Panc1 (cell line): ENCODE measurements around the gene CFAP157. TPM values are rescaled to one million over a fixed set of nuclear protein-coding genes. Genes with fewer than 3 reads are reported as not detected.

Experiments used
- ATAC-seq: fragments of 200-7000 bp; cut with Tn5 transposase; 2 replicates; pipeline ENCODE4 v1.9.1; 2020; ENCODE audit warnings: mild to moderate bottlenecking, moderate library complexity
- BruUV-seq: library from RNA; stranded (reverse); fragments of 400-500 nt; replicated peaks from 2 replicates; lab custom pipeline; 2021; lab: Mats Ljungman, UMichigan
- CTCF ChIA-PET: fragments of 300-600 bp; sonication (Branson Sonifier 250); formaldehyde crosslinking; loops from one replicate; lab custom pipeline; 2022; ENCODE audit warnings: antibody characterized with exemption; lab: Charles Lee
- POLR2A ChIA-PET: fragments of 300-600 bp; sonication (Branson Sonifier 250); formaldehyde crosslinking; loops from one replicate; lab custom pipeline; 2022; ENCODE audit warnings: antibody characterized with exemption; lab: Charles Lee
- DNase-seq: peaks from one replicate; pipeline ENCODE4 v3.0.0-alpha.2; 2010; ENCODE audit warnings: low read depth, low spot score
- H3K27ac ChIP-seq: 2 replicates; pipeline ENCODE4 v1.5.1; 2011; ENCODE audit warnings: mild to moderate bottlenecking, low read length, inconsistent platforms
- H3K27me3 ChIP-seq: fragments of 200-500 bp; sonication (Bioruptor generic); 2 replicates; pipeline ENCODE4 v1.6.0; 2014; ENCODE audit warnings: low read length, inconsistent platforms; ENCODE audit not compliant: control insufficient read depth, insufficient read depth
- H3K36me3 ChIP-seq: fragments of 200-500 bp; sonication (Bioruptor generic); 2 replicates; pipeline ENCODE4 v1.5.1; 2014; ENCODE audit warnings: inconsistent platforms, mild to moderate bottlenecking, low read length, moderate library complexity; ENCODE audit not compliant: control insufficient read depth, insufficient read depth
- H3K4me1 ChIP-seq: 2 replicates; pipeline ENCODE4 v1.5.1; 2011; ENCODE audit warnings: inconsistent platforms, mild to moderate bottlenecking, low read length, moderate library complexity; ENCODE audit not compliant: control insufficient read depth, insufficient read depth
- H3K4me3 ChIP-seq, 2 experiments: 2 replicates each; pipeline ENCODE4 v1.5.1; 2011 to 2012; ENCODE audit warnings: low read depth in 2 of 2, low read length in 2 of 2, mild to moderate bottlenecking in 2 of 2, inconsistent platforms in 1 of 2, moderate library complexity in 1 of 2
- H3K9me3 ChIP-seq: fragments of 200-500 bp; sonication (Bioruptor generic); 2 replicates; pipeline ENCODE4 v1.5.1; 2014; ENCODE audit warnings: low read depth, mild to moderate bottlenecking, inconsistent platforms, low read length, moderate library complexity; ENCODE audit not compliant: control insufficient read depth, insufficient read depth
- POLR2AphosphoS5 ChIP-seq: IDR thresholded peaks from 2 replicates; pipeline ENCODE4 v1.6.1; 2012; ENCODE audit warnings: mild to moderate bottlenecking, low read depth, low read length, moderate library complexity
- REST ChIP-seq, 2 experiments: IDR thresholded peaks; 2 replicates each; pipeline ENCODE4 v1.6.1; 2011 to 2012; ENCODE audit warnings: low read depth in 2 of 2, control low read depth in 1 of 2, low read length in 1 of 2, mild to moderate bottlenecking in 1 of 2, moderate library complexity in 1 of 2; ENCODE audit not compliant: insufficient read depth in 1 of 2
- SIN3A ChIP-seq: IDR thresholded peaks from 2 replicates; pipeline ENCODE4 v1.6.1; 2012; ENCODE audit warnings: low read depth, mild to moderate bottlenecking, low read length, moderate library complexity, borderline replicate concordance; ENCODE audit not compliant: insufficient read depth
- TCF7L2 ChIP-seq: IDR thresholded peaks from 2 replicates; pipeline ENCODE4 v1.6.1; 2011; ENCODE audit warnings: mild to moderate bottlenecking, low read depth, low read length, inconsistent platforms
- in situ Hi-C: cut with HindIII; loops from 2 replicates; pipeline ENCODE4 v1.10.0; 2016; ENCODE audit warnings: low sequenced_read_pairs, low pct_unique_long_range_greater_than_20kb
- intact Hi-C: fragments of 100-400 bp; cut with micrococcal nuclease; formaldehyde crosslinking; loops from one replicate; pipeline ENCODE4 v1.10.0; 2022; ENCODE audit not compliant: unreplicated experiment
- total RNA-seq: library from RNA; stranded (reverse); gene quantifications from one replicate; pipeline ENCODE4 v1.2.1, GENCODE V29; 2021; ENCODE audit not compliant: unreplicated experiment
- TF ChIP-seq, protein P1 (sequence below): fragments of 450-650 bp; IDR thresholded peaks from 2 replicates; pipeline ENCODE4 v1.5.1; 2017; ENCODE audit warnings: mild to moderate bottlenecking

The CFAP157 gene
- total RNA-seq, 1 experiment from 2014 or later = not detected

DNA sequence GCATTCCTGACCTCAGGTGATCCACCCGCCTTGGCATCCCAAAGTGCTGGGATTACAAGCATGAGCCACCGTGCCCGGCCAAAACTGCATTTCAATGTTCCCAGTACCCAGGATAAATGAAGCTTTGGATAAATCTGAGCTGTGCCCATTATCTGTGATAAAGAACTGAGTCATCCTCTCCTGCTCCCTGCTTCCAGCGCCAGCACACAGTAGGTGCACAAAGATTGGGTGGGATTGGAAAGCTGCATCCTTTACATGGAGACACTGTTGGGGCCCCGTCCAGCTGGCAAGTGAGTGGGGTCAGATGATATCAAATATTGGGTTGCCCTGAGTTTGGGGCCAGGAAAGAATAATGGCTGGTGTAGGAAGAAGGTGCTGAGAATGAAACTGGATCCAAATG lies 54.3 kb downstream of the CFAP157 start:
- H3K9me3 ChIP-seq = no peaks in the 10 kb centered on the region
- in situ Hi-C loops (no loop called here), intact Hi-C loops (no loop called here)
- DNase-seq = no peak
- no peak overlapping the region for H3K4me3 ChIP-seq
- ChIA-PET CTCF (no interaction called here), POLR2A (no interaction called here)
- BruUV-seq = no TSS peak
- H3K36me3 ChIP-seq = no peaks in the 10 kb centered on the region
- H3K4me1 ChIP-seq = no peaks in the 10 kb centered on the region
- H3K27me3 ChIP-seq = no peaks in the 10 kb centered on the region
- H3K27ac ChIP-seq = no peak overlapping the region
- TF ChIP-seq SIN3A = no peak
- TF ChIP-seq, protein P1, sequence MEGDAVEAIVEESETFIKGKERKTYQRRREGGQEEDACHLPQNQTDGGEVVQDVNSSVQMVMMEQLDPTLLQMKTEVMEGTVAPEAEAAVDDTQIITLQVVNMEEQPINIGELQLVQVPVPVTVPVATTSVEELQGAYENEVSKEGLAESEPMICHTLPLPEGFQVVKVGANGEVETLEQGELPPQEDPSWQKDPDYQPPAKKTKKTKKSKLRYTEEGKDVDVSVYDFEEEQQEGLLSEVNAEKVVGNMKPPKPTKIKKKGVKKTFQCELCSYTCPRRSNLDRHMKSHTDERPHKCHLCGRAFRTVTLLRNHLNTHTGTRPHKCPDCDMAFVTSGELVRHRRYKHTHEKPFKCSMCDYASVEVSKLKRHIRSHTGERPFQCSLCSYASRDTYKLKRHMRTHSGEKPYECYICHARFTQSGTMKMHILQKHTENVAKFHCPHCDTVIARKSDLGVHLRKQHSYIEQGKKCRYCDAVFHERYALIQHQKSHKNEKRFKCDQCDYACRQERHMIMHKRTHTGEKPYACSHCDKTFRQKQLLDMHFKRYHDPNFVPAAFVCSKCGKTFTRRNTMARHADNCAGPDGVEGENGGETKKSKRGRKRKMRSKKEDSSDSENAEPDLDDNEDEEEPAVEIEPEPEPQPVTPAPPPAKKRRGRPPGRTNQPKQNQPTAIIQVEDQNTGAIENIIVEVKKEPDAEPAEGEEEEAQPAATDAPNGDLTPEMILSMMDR = no peak
- no peak for TF ChIP-seq REST (IDR thresholded peaks at IDR 0.05; ENCODE audit: insufficient read depth in 1 of 2, low read depth in 2 of 2, low read length in 1 of 2)
- no peak for TF ChIP-seq TCF7L2
- TF ChIP-seq POLR2AphosphoS5 = no peak
- no peak for ATAC-seq

GRCh38 chr9:127761491-127761956 lies 54.7 kb downstream of the CFAP157 start:
- POLR2A ChIA-PET = no interaction called here
- TF ChIP-seq POLR2AphosphoS5 = no peak
- no peak for TF ChIP-seq TCF7L2
- TF ChIP-seq, protein P1 = no peak
- no peak for TF ChIP-seq REST (IDR thresholded peaks at IDR 0.05; ENCODE audit: insufficient read depth in 1 of 2, low read depth in 2 of 2, low read length in 1 of 2)
- no peak for TF ChIP-seq SIN3A
- no peaks in the 10 kb centered on the region for H3K36me3 ChIP-seq
- no peaks in the 10 kb centered on the region for H3K9me3 ChIP-seq
- intact Hi-C loops = no loop called here
- H3K4me1 ChIP-seq = no peaks in the 10 kb centered on the region
- CTCF ChIA-PET = no interaction called here
- H3K4me3 ChIP-seq = no peak overlapping the region
- ATAC-seq (0 out of 2 replicates have a peak, but pooled peaks have one; percentile 47), DNase-seq (no peak)
- H3K27ac ChIP-seq = no peak overlapping the region
- BruUV-seq = no TSS peak
- no peaks in the 10 kb centered on the region for H3K27me3 ChIP-seq
- in situ Hi-C loops = no loop called here
